A549 (cell line): ENCODE measurements around the gene ZNF821. TPM values are rescaled to one million over a fixed set of nuclear protein-coding genes. Genes with fewer than 3 reads are reported as not detected.

Experiments
- ATAC-seq, 2 experiments: fragments of 200-7000 bp in 1 of 2; fragments of >200 bp in 1 of 2; cut with Nextera tagmentation in 1 of 2; cut with Tn5 transposase in 1 of 2; 3 replicates each; pipeline versions ENCODE4 v1.8.0 to v1.9.1; 2018 to 2020; ENCODE audit warnings: mild to moderate bottlenecking in 1 of 2, moderate library complexity in 1 of 2
- CTCF ChIA-PET: fragments of 300-600 bp; sonication (Branson Sonifier 250); formaldehyde crosslinking; extraction: SDS; loops from one replicate; lab custom pipeline; 2021; ENCODE audit warnings: antibody characterized with exemption, inconsistent platforms; lab: Yijun Ruan, JAX
- POLR2A ChIA-PET: fragments of 350-600 bp; formaldehyde crosslinking; extraction: SDS; loops from one replicate; lab custom pipeline; 2021; ENCODE audit warnings: antibody characterized with exemption, inconsistent platforms; lab: Yijun Ruan, JAX
- DNase-seq, 2 experiments: peaks; one replicate each; pipeline versions ENCODE4 v3.0.0 to v3.0.0-alpha.2; 2011 to 2016; ENCODE audit warnings: low read depth in 1 of 2, low spot score in 1 of 2
- FAIRE-seq: peaks from 2 replicates; lab custom pipeline; 2011; peaks lifted over from hg19 to GRCh38; lab: Jason Lieb, UNC
- H3K27ac ChIP-seq, 2 experiments: fragments of >200 bp; sonication (Bioruptor Twin); formaldehyde crosslinking; 3 replicates each; pipeline ENCODE4 v1.5.1; 2016 to 2017
- H3K4me1 ChIP-seq: fragments of >200 bp; sonication (Bioruptor Twin); formaldehyde crosslinking; 3 replicates; pipeline ENCODE4 v1.6.1; 2016
- H3K4me2 ChIP-seq: fragments of >200 bp; sonication (Bioruptor Twin); formaldehyde crosslinking; 3 replicates; pipeline ENCODE4 v1.6.1; 2016
- H3K4me3 ChIP-seq: fragments of >200 bp; sonication (Bioruptor Twin); formaldehyde crosslinking; 3 replicates; pipeline ENCODE4 v1.5.1; 2016
- H3K9me3 ChIP-seq: fragments of >200 bp; sonication (Bioruptor Twin); formaldehyde crosslinking; 3 replicates; pipeline ENCODE4 v1.6.1; 2016
- CBX8 ChIP-seq: fragments of 200-600 bp; sonication (generic); IDR thresholded peaks from 2 replicates; pipeline ENCODE4 v1.6.1; 2016
- CEBPB ChIP-seq, 2 experiments: fragments of >200 bp in 1 of 2; sonication (Bioruptor Twin) in 1 of 2; formaldehyde crosslinking in 1 of 2; IDR thresholded peaks; 2 replicates each; pipeline ENCODE4 v1.6.1; 2012 to 2016
- CTCF ChIP-seq: fragments of >200 bp; sonication (Bioruptor Twin); formaldehyde crosslinking; IDR thresholded peaks from 3 replicates; pipeline ENCODE4 v1.5.1; 2016
- EHMT2 ChIP-seq: fragments of 200-600 bp; sonication (generic); IDR thresholded peaks from 2 replicates; pipeline ENCODE4 v1.6.1; 2016; ENCODE audit warnings: antibody characterized with exemption, low read depth, mild to moderate bottlenecking, moderate library complexity
- HMGXB4 ChIP-seq: fragments of 250-450 bp; sonication (Bioruptor Pico); IDR thresholded peaks from 2 replicates; pipeline ENCODE4 v1.5.0; 2021; ENCODE audit warnings: mild to moderate bottlenecking, moderate library complexity, borderline replicate concordance
- KDM5A ChIP-seq: fragments of 200-600 bp; sonication (generic); IDR thresholded peaks from 2 replicates; pipeline ENCODE4 v1.6.1; 2016; ENCODE audit warnings: antibody characterized with exemption, mild to moderate bottlenecking
- MAZ ChIP-seq: fragments of 150-350 bp; IDR thresholded peaks from 2 replicates; pipeline ENCODE4 v1.6.1; 2014; ENCODE audit warnings: antibody characterized with exemption, low read depth, low read length, borderline replicate concordance
- POLR2A ChIP-seq: IDR thresholded peaks from 2 replicates; pipeline ENCODE4 v1.6.1; 2012; ENCODE audit warnings: mild to moderate bottlenecking, low read length
- SREBF2 ChIP-seq: fragments of 450-650 bp; IDR thresholded peaks from 2 replicates; pipeline ENCODE4 v1.6.1; 2014; ENCODE audit warnings: mild to moderate bottlenecking, moderate library complexity
- TFCP2L1 ChIP-seq: fragments of 250-450 bp; sonication (Bioruptor Pico); IDR thresholded peaks from 2 replicates; pipeline ENCODE4 v1.5.0; 2021; ENCODE audit warnings: mild to moderate bottlenecking
- ZFP36 ChIP-seq: fragments of 450-650 bp; IDR thresholded peaks from 2 replicates; pipeline ENCODE4 v1.6.1; 2014; ENCODE audit warnings: borderline replicate concordance; ENCODE audit not compliant: partially characterized antibody
- ZSCAN20 ChIP-seq: fragments of 250-450 bp; sonication (Bioruptor Pico); IDR thresholded peaks from 2 replicates; pipeline ENCODE4 v1.8.0; 2022; ENCODE audit warnings: mild to moderate bottlenecking, moderate library complexity
- WGBS: methylation state at CpG from one replicate; pipeline ENCODE4 v1.1.6; 2017; ENCODE audit errors: missing lambda C conversion rate; 5-methylcytosine and 5-hydroxymethylcytosine counted together
- polyA plus RNA-seq, 4 experiments: library from polyadenylated mRNA; depleted of rRNA in 3 of 4; stranded (reverse); fragments of >200 nt; fragmentation: RNase III in 1 of 4; extraction: RNeasy Plus Mini Kit Qiagen cat#74134 plus additional on column Dnase treatment in 1 of 4; gene quantifications; 2 replicates in 3 of 4; 3 replicates in 1 of 4; pipeline ENCODE4 v1.2.3, GENCODE V29; 2011 to 2017
- TF ChIP-seq, protein P1 (sequence below): fragments of 200-600 bp; sonication (generic); IDR thresholded peaks from 2 replicates; pipeline ENCODE4 v1.6.1; 2016; ENCODE audit warnings: antibody characterized with exemption, mild to moderate bottlenecking, moderate library complexity
- TF ChIP-seq, protein P2 (sequence below): IDR thresholded peaks from 2 replicates; pipeline ENCODE4 v1.6.1; 2012; ENCODE audit warnings: low read depth, borderline replicate concordance
- TF ChIP-seq, protein P3 (sequence below): fragments of >200 bp; sonication (Bioruptor Twin); formaldehyde crosslinking; IDR thresholded peaks from 2 replicates; pipeline ENCODE4 v1.6.1; 2016

The ZNF821 gene
- polyA plus RNA-seq, 2 of the 4 experiments (the other 2 are of a cell fraction): 3.8 to 4.5 TPM

DNA sequence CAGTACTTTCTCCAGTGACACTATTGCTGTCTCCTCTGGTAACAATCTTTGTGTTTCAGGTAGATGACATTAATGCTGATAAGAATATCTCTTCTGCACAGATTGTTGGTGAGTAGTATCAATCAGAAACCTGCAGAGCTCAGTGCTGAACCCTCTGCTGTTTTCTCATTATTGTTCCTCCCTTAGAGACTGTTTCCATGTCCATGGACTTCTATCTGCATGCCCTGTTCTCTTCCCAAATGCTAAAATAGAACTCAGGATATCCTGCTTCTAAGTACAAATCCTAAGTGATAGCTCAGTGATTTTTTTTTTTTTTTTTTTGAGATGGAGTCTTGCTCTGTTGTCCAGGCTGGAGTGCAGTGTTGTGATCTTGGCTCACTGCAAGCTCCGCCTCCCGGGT, 40.7 kb upstream of the ZNF821 start:
- Histone ChIP-seq H3K9me3 (peaks cover 1% of the 10 kb centered on the region; the same call in 1 of the 3 replicates), H3K27ac (no peak overlapping the region), H3K4me1 (peaks cover 8% of the 10 kb centered on the region; the same call in 1 of the 3 replicates), H3K4me3 (no peak overlapping the region), H3K4me2 (no peak overlapping the region)
- ChIA-PET POLR2A (no interaction called here), CTCF (interaction anchor here (1.4 kb wide), 1 partner anchor 37 kb away, joined by 3 read pairs; no protein-coding TSS in a partner anchor)
- WGBS: 100% methylated on average over 1 of the region's 2 CpGs
- no peak for ATAC-seq
- no peak for FAIRE-seq
- DNase-seq: no peak
- no peak for TF ChIP-seq EHMT2
- TF ChIP-seq, protein P1, sequence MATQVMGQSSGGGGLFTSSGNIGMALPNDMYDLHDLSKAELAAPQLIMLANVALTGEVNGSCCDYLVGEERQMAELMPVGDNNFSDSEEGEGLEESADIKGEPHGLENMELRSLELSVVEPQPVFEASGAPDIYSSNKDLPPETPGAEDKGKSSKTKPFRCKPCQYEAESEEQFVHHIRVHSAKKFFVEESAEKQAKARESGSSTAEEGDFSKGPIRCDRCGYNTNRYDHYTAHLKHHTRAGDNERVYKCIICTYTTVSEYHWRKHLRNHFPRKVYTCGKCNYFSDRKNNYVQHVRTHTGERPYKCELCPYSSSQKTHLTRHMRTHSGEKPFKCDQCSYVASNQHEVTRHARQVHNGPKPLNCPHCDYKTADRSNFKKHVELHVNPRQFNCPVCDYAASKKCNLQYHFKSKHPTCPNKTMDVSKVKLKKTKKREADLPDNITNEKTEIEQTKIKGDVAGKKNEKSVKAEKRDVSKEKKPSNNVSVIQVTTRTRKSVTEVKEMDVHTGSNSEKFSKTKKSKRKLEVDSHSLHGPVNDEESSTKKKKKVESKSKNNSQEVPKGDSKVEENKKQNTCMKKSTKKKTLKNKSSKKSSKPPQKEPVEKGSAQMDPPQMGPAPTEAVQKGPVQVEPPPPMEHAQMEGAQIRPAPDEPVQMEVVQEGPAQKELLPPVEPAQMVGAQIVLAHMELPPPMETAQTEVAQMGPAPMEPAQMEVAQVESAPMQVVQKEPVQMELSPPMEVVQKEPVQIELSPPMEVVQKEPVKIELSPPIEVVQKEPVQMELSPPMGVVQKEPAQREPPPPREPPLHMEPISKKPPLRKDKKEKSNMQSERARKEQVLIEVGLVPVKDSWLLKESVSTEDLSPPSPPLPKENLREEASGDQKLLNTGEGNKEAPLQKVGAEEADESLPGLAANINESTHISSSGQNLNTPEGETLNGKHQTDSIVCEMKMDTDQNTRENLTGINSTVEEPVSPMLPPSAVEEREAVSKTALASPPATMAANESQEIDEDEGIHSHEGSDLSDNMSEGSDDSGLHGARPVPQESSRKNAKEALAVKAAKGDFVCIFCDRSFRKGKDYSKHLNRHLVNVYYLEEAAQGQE: no peak
- no peak for TF ChIP-seq TFCP2L1
- TF ChIP-seq, protein P2, sequence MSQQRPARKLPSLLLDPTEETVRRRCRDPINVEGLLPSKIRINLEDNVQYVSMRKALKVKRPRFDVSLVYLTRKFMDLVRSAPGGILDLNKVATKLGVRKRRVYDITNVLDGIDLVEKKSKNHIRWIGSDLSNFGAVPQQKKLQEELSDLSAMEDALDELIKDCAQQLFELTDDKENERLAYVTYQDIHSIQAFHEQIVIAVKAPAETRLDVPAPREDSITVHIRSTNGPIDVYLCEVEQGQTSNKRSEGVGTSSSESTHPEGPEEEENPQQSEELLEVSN: no peak
- TF ChIP-seq ZSCAN20: no peak
- TF ChIP-seq, protein P3, sequence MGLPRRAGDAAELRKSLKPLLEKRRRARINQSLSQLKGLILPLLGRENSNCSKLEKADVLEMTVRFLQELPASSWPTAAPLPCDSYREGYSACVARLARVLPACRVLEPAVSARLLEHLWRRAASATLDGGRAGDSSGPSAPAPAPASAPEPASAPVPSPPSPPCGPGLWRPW: no peak
- no peak for TF ChIP-seq SREBF2
- no peak for TF ChIP-seq MAZ
- TF ChIP-seq HMGXB4: no peak
- no peak for TF ChIP-seq CEBPB (IDR thresholded peaks at IDR 0.05)
- TF ChIP-seq CBX8: no peak
- TF ChIP-seq KDM5A: no peak

DNA sequence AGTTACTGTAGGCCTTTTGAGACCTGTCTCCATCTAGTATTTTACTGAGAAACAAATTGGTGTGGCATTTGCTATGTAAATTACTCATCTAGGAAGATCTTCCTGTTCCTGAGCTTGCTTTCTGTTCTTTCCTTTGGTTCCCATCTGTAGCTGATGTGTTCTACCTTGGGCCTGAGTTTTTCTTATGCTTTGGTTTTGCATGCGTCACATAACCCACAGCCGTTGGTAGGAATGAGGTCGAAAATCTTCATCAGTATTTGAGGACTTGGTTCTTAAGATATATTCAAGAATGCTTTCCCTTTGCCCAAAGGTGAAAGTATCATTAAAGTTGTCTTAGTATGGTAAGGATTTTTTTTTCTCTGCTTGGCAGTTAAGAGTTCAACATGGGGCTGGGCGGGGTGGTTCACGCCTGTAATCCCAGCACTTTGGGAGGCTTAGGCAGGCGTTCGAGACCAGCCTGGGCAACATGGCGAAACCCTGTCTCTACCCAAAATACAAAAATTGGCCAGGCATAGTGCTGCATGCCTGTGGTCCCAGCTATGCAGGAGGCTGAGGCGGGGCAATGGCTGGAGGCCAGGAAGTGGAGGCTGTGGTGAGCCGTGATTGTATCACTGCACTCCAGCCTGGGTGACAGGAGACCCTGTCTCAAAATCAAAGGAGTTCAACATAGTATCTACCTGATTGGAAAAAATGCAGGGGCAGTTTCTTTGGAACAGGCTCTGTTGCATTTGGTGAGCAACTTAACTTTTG, 40.1 kb upstream of the ZNF821 start:
- ATAC-seq (no peak), DNase-seq (no peak), FAIRE-seq (no peak)
- Histone ChIP-seq H3K4me2 (no peak overlapping the region), H3K4me3 (no peak overlapping the region), H3K9me3 (peaks cover 6% of the 10 kb centered on the region; the same call in 1 of the 3 replicates), H3K4me1 (peaks cover 8% of the 10 kb centered on the region; the same call in 1 of the 3 replicates), H3K27ac (no peak overlapping the region)
- ChIA-PET CTCF (no interaction called here), POLR2A (interaction anchor here (0.5 kb wide), 1 partner anchor 198 kb away, joined by 4 read pairs; no protein-coding TSS in a partner anchor)
- no peak for TF ChIP-seq CEBPB (IDR thresholded peaks at IDR 0.05)
- no peak for TF ChIP-seq HMGXB4
- TF ChIP-seq CTCF: no peak
- no peak for TF ChIP-seq ZFP36
- TF ChIP-seq POLR2A: no peak
- TF ChIP-seq, protein P1: no peak
- WGBS: 93% methylated on average over 10 of the region's 10 CpGs
